Hepatocyte (in vitro differentiated cells): Measurements from ENCODE around the gene GSPT1. TPM values are rescaled to one million over a fixed set of nuclear protein-coding genes. Genes with fewer than 3 reads are reported as not detected.
A peak's percentile ranks its signal among the peaks of the same experiment; 100 is the strongest.
"Not testable (repeated sequence)": the region's sequence is repeated elsewhere in the genome, so short reads cannot be mapped to it uniquely, and the experiment has no call there.

Experiments used
- DNase-seq: peaks from one replicate; pipeline ENCODE4 v3.0.0-alpha.2; 2016; ENCODE audit warnings: low spot score
- H2AFZ ChIP-seq: fragments of 200-600 bp; sonication (generic); 2 replicates; pipeline ENCODE4 v1.6.0; 2016; ENCODE audit warnings: antibody characterized with exemption, mild to moderate bottlenecking
- H3K27ac ChIP-seq: fragments of 200-600 bp; sonication (generic); 2 replicates; pipeline ENCODE4 v1.5.1; 2016; ENCODE audit warnings: mild to moderate bottlenecking
- H3K27me3 ChIP-seq: fragments of 200-600 bp; sonication (generic); 2 replicates; pipeline ENCODE4 v1.6.1; 2016
- H3K36me3 ChIP-seq: fragments of 200-600 bp; sonication (generic); replicated peaks from 2 replicates; pipeline ENCODE4 v1.5.1; 2016; ENCODE audit warnings: low read depth; ENCODE audit not compliant: insufficient read depth
- H3K4me1 ChIP-seq: fragments of 200-600 bp; sonication (generic); 2 replicates; pipeline ENCODE4 v1.5.1; 2016; ENCODE audit warnings: mild to moderate bottlenecking, moderate library complexity; ENCODE audit not compliant: insufficient read depth
- H3K4me2 ChIP-seq: fragments of 200-600 bp; sonication (generic); 2 replicates; pipeline ENCODE4 v1.6.0; 2016
- H3K4me3 ChIP-seq: fragments of 200-600 bp; sonication (generic); 2 replicates; pipeline ENCODE4 v1.5.1; 2016; ENCODE audit warnings: mild to moderate bottlenecking
- H3K79me2 ChIP-seq: fragments of 200-600 bp; sonication (generic); 2 replicates; pipeline ENCODE4 v1.6.0; 2017; ENCODE audit warnings: mild to moderate bottlenecking
- H3K9me2 ChIP-seq: fragments of 200-600 bp; sonication (generic); replicated peaks from 2 replicates; pipeline ENCODE4 v1.6.0; 2017; ENCODE audit warnings: mild to moderate bottlenecking; ENCODE audit not compliant: insufficient read depth
- H3K9me3 ChIP-seq: fragments of 200-600 bp; sonication (generic); 2 replicates; pipeline ENCODE4 v1.5.1; 2016; ENCODE audit warnings: low read depth, mild to moderate bottlenecking
- H4K20me1 ChIP-seq: fragments of 200-600 bp; sonication (generic); 2 replicates; pipeline ENCODE4 v1.6.0; 2016; ENCODE audit warnings: mild to moderate bottlenecking; ENCODE audit not compliant: insufficient read depth, poor library complexity, severe bottlenecking
- CTCF ChIP-seq: fragments of 200-600 bp; sonication (generic); IDR thresholded peaks from 2 replicates; pipeline ENCODE4 v1.5.1; 2016; ENCODE audit warnings: antibody characterized with exemption, mild to moderate bottlenecking; ENCODE audit not compliant: poor library complexity
- EZH2 ChIP-seq: fragments of 200-600 bp; sonication (generic); IDR thresholded peaks from 2 replicates; pipeline ENCODE4 v1.6.1; 2016; ENCODE audit warnings: antibody characterized with exemption, mild to moderate bottlenecking, borderline replicate concordance
- EZH2phosphoT487 ChIP-seq: fragments of 200-600 bp; sonication (generic); IDR thresholded peaks from one replicate; pipeline ENCODE4 v1.6.1; 2018; ENCODE audit warnings: antibody characterized with exemption, mild to moderate bottlenecking, low read depth, moderate library complexity; ENCODE audit not compliant: unreplicated experiment, severe bottlenecking
- WGBS: methylation state at CpG from one replicate; pipeline ENCODE4 v1.1.6; 2016; ENCODE audit warnings: low lambda C conversion rate; ENCODE audit errors: missing lambda C conversion rate; 5-methylcytosine and 5-hydroxymethylcytosine counted together
- polyA plus RNA-seq: library from polyadenylated mRNA; unstranded; fragments of >200 nt; fragmentation: Nextera tagmentation; extraction: Ambion mirVana; gene quantifications from 2 replicates; pipeline ENCODE4 v1.2.1, GENCODE V29; 2016
- total RNA-seq: library from RNA; depleted of rRNA; stranded (reverse); fragments of >200 nt; gene quantifications from 2 replicates; pipeline ENCODE4 v1.2.3, GENCODE V29; 2014

GSPT1 gene
- total and polyA plus RNA-seq, 2 experiments from 2014 or later: 79.2 to 109 TPM

- H3K4me3 ChIP-seq, H3K9me3 ChIP-seq, H3K27ac ChIP-seq, H3K79me2 ChIP-seq, H4K20me1 ChIP-seq, DNase-seq, H3K27me3 ChIP-seq, H3K9me2 ChIP-seq, H2AFZ ChIP-seq, H3K4me2 ChIP-seq, H3K36me3 ChIP-seq, H3K4me1 ChIP-seq: not testable (repeated sequence)
- WGBS: 90% methylated on average over 10 of the region's 10 CpGs
Measured at GRCh38 chr16:11924046-11924445, 8.3 kb upstream of the GSPT1 start.

- Histone ChIP-seq H3K27me3 (no peaks in the 10 kb centered on the region), H2AFZ (peak overlapping the region; percentile 45), H4K20me1 (peaks cover 29% of the 10 kb centered on the region), H3K4me1 (peaks cover 18% of the 10 kb centered on the region), H3K4me3 (peak overlapping the region; percentile 5), H3K4me2 (peak overlapping the region; percentile 77), H3K27ac (peak overlapping the region; percentile 88), H3K9me3 (no peaks in the 10 kb centered on the region), H3K9me2 (no peaks in the 10 kb centered on the region), H3K79me2 (peaks cover 32% of the 10 kb centered on the region), H3K36me3 (no peaks in the 10 kb centered on the region)
- WGBS: 38% methylated on average over 13 of the region's 13 CpGs
- DNase-seq: peak; percentile 84
- TF ChIP-seq EZH2 (no peak), CTCF (no peak), EZH2phosphoT487 (no peak)
Measured at GRCh38 chr16:11916524-11917285, 949 bp upstream of the GSPT1 start.

- peaks cover 47% of the 10 kb centered on the region for H3K79me2 ChIP-seq
- peaks cover 43% of the 10 kb centered on the region for H4K20me1 ChIP-seq
- peaks cover 27% of the 10 kb centered on the region for H3K4me1 ChIP-seq
- H3K9me3 ChIP-seq: no peaks in the 10 kb centered on the region
- H3K4me2 ChIP-seq: peak overlapping the region; percentile 84
- H3K27me3 ChIP-seq: no peaks in the 10 kb centered on the region
- no peaks in the 10 kb centered on the region for H3K36me3 ChIP-seq
- peak overlapping the region; percentile 62 for H2AFZ ChIP-seq
- peak overlapping the region; percentile 87 for H3K4me3 ChIP-seq
- WGBS: under 1% methylated on average over 38 of the region's 79 CpGs
- H3K9me2 ChIP-seq: no peaks in the 10 kb centered on the region
- peak; percentile 72 for DNase-seq
- TF ChIP-seq CTCF (no peak), EZH2 (no peak), EZH2phosphoT487 (no peak)
- H3K27ac ChIP-seq: peak overlapping the region; percentile 95
Measured at GRCh38 chr16:11915114-11915643, 577 bp downstream of the GSPT1 start.

GRCh38 chr16:11914210-11915113 is 1.3 kb downstream of the GSPT1 start:
- Histone ChIP-seq H3K36me3 (no peaks in the 10 kb centered on the region), H3K27me3 (no peaks in the 10 kb centered on the region), H3K79me2 (peaks cover 55% of the 10 kb centered on the region), H3K27ac (peak overlapping the region; percentile 95), H3K9me3 (no peaks in the 10 kb centered on the region), H3K9me2 (no peaks in the 10 kb centered on the region), H3K4me3 (peak overlapping the region; percentile 87), H4K20me1 (peaks cover 50% of the 10 kb centered on the region), H2AFZ (no peak overlapping the region), H3K4me1 (peaks cover 32% of the 10 kb centered on the region), H3K4me2 (peak overlapping the region; percentile 84)
- peak; percentile 56 for DNase-seq
- TF ChIP-seq CTCF (no peak), EZH2phosphoT487 (no peak), EZH2 (no peak)
- WGBS: 6% methylated on average over 30 of the region's 30 CpGs
